ENCODE results near the gene PLXNB1. TPM values are rescaled to one million over a fixed set of nuclear protein-coding genes. Genes with fewer than 3 reads are reported as not detected.

PLXNB1 gene
- total and polyA plus RNA-seq, 2 of the 13 experiments (the other 11 are each of a cell fraction or from before 2014, with no cell fraction given), result 86.0 to 143 TPM

GRCh38 chr3:48439820-48440589 is 10.1 kb upstream of the PLXNB1 start, which contains the start of the genes CCDC51 and TMA7 (continued):
- TF ChIP-seq PRDM10 (CRISPR knock-in tag; IDR thresholded peaks at IDR 0.05; ENCODE audit: low read depth) (peak; percentile 45; the same call in 1 of the 2 replicates), ZMAT5 (CRISPR knock-in tag; IDR thresholded peaks at IDR 0.05; ENCODE audit: borderline replicate concordance, low read depth) (no peak), JUNB (CRISPR knock-in tag; IDR thresholded peaks at IDR 0.05; ENCODE audit: borderline replicate concordance) (no peak; the same call in 1 of the 2 replicates), ZNF83 (CRISPR knock-in tag; IDR thresholded peaks at IDR 0.05; ENCODE audit: borderline replicate concordance) (no peak), GATAD1 (CRISPR knock-in tag; IDR thresholded peaks at IDR 0.05) (peak; percentile 93), ZFP37 (CRISPR knock-in tag; IDR thresholded peaks at IDR 0.05; ENCODE audit: borderline replicate concordance) (no peak), KAT7 (CRISPR knock-in tag; IDR thresholded peaks at IDR 0.05; ENCODE audit: borderline replicate concordance) (peak; percentile 70), ZNF780A (CRISPR knock-in tag; IDR thresholded peaks at IDR 0.05) (no peak), AGO1 (IDR thresholded peaks at IDR 0.05; ENCODE audit: low read depth, low read length, poor library complexity, severe bottlenecking) (peak; percentile 35), FOXK2 (IDR thresholded peaks at IDR 0.05) (no peak), GTF2F1 (IDR thresholded peaks at IDR 0.05; ENCODE audit: low read length) (no peak), KLF11 (CRISPR knock-in tag; IDR thresholded peaks at IDR 0.05) (0 out of 2 replicates have a peak, but pooled peaks have one; percentile 55), ZSCAN20 (CRISPR knock-in tag; IDR thresholded peaks at IDR 0.05; ENCODE audit: borderline replicate concordance) (no peak), ZSCAN21 (CRISPR knock-in tag; IDR thresholded peaks at IDR 0.05; ENCODE audit: borderline replicate concordance) (peak; percentile 73), IRX3 (CRISPR knock-in tag; IDR thresholded peaks at IDR 0.05; ENCODE audit: borderline replicate concordance, low read depth) (peak; percentile 67), NCOR1 (IDR thresholded peaks at IDR 0.05; ENCODE audit: borderline replicate concordance, low read length) (no peak), FOXP4 (CRISPR knock-in tag; IDR thresholded peaks at IDR 0.05) (no peak)

Data from HepG2 (cell line).